BLaER1 treated with 17β-estradiol and CSF1 and Interleukin-3, amounts not matched to agents 10 nM and 100 nM (cell line): ENCODE measurements around the gene ZNF878.
"Not testable (repeated sequence)": the region's sequence is repeated elsewhere in the genome, so short reads cannot be mapped to it uniquely, and the experiment has no call there.

Experiments
- H3K27ac ChIP-seq, 11 experiments: shearing (Covaris generic); formaldehyde crosslinking; 2 replicates each; pipeline ENCODE4 v1.8.1; 2022
- H3K27me3 ChIP-seq, 11 experiments: shearing (Covaris generic); formaldehyde crosslinking; 2 replicates each; pipeline ENCODE4 v1.8.1; 2022
- H3K36me3 ChIP-seq, 11 experiments: shearing (Covaris generic); formaldehyde crosslinking; 2 replicates each; pipeline ENCODE4 v1.8.1; 2022
- H3K4me1 ChIP-seq, 10 experiments: shearing (Covaris generic); formaldehyde crosslinking; 2 replicates each; pipeline ENCODE4 v1.8.1; 2022
- H3K4me2 ChIP-seq, 11 experiments: shearing (Covaris generic); formaldehyde crosslinking; 2 replicates each; pipeline ENCODE4 v1.8.1; 2022
- H3K4me3 ChIP-seq, 10 experiments: shearing (Covaris generic); formaldehyde crosslinking; 2 replicates each; pipeline ENCODE4 v1.8.1; 2022
- H3K9ac ChIP-seq, 11 experiments: shearing (Covaris generic); formaldehyde crosslinking; 2 replicates each; pipeline ENCODE4 v1.8.1; 2022
- H3K9me3 ChIP-seq, 11 experiments: shearing (Covaris generic); formaldehyde crosslinking; replicated peaks in 1 of 11; 2 replicates each; pipeline ENCODE4 v1.8.1; 2022
- H4K20me1 ChIP-seq, 11 experiments: shearing (Covaris generic); formaldehyde crosslinking; 2 replicates each; pipeline ENCODE4 v1.8.1; 2022
- Cebpa-rat ChIP-seq, 11 experiments: shearing (Covaris generic); IDR thresholded peaks; 2 replicates each; pipeline ENCODE4 v1.8.1; 2022

Gene ZNF878

DNA sequence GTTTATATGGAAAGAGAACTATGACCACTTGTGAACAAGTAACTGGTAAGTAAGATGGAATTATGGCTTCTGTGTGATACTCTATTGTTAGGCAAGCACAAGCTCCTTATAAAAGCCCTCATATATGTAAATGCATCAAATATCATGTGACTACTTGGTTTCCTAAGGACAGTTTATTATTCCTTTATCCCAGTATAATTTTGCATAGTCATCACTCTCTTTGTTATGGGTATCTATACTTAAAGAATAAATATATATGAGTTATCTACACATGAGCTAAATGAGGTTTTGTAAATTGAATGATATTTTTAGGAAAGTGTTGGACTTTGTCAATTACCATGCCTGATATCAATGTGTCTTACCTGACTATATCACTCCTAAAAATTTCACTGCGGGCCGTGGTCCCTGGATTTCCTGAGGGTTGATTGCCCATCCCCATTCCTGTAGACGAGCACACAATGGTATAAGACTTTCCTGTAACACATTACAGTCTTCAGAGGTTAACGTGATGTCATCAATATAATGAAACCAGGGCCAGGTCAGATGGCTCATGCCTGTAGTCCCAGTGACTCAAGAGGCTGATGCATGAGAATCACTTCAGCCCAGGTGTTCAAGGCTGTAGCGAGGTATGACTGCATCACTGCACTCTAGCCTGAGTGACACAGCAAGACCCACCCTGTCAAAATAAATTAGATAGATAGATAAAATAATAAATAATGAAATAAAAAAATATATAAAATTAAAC, 32.5 kb upstream of the ZNF878 start:
- Histone ChIP-seq H3K4me2 (no peak overlapping the region), H3K9ac (no peak overlapping the region), H3K4me3 (no peak overlapping the region), H3K4me1 (no peaks in the 10 kb centered on the region), H4K20me1 (no peaks in the 10 kb centered on the region), H3K27me3 (no peaks in the 10 kb centered on the region), H3K27ac (no peak overlapping the region), H3K36me3 (peaks cover 28 to 45% (median 41%) of the 10 kb centered on the region in 11 experiments), H3K9me3 (peaks cover 57 to 78% (median 65%) of the 10 kb centered on the region in 11 experiments)
- no peak for TF ChIP-seq Cebpa-rat (IDR thresholded peaks at IDR 0.05)

DNA sequence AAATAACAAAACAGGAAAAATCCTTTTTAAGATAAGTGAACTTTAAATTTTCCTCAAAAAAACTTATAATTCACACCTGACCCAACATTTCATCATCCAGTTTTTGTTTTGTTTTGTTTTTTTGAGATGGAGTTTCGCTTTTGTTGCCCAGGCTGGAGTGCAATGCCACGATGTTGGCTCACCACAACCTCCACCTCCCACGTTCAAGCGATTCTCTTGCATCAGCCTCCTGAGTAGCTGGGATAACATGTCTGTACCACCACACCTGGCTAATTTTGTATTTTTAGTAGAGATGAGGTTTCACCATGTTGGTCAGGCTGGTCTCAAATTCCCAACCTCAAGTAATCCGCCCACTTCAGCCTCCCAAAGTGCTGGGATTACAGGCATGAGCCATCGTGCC, 30.6 kb upstream of the ZNF878 start:
- H3K36me3 ChIP-seq: peaks cover 45 to 64% (median 60%) of the 10 kb centered on the region in 11 experiments

GRCh38 chr19:12077375-12077774, 24.6 kb upstream of the ZNF878 start:
- no peak overlapping the region for H3K27ac ChIP-seq
- no peak for TF ChIP-seq Cebpa-rat (IDR thresholded peaks at IDR 0.05)
- H3K27me3 ChIP-seq: no peaks in the 10 kb centered on the region
- H3K4me1 ChIP-seq: peaks cover 0 to 7% (median 0%) of the 10 kb centered on the region in 10 experiments; a peak in 1 of 20 replicates
- no peak overlapping the region for H3K4me2 ChIP-seq
- peaks cover 100% of the 10 kb centered on the region in 11 experiments for H3K9me3 ChIP-seq
- no peak overlapping the region for H3K9ac ChIP-seq
- H4K20me1 ChIP-seq: no peaks in the 10 kb centered on the region
- peaks cover 85 to 100% (median 96%) of the 10 kb centered on the region in 11 experiments for H3K36me3 ChIP-seq
- H3K4me3 ChIP-seq: peak overlapping the region; percentile 4 to 52 (median 36); a peak in 14 of 20 replicates

More for the DNA sequence above, 30.6 kb upstream of the ZNF878 start:
- H3K9ac ChIP-seq, H3K27ac ChIP-seq, H3K27me3 ChIP-seq, H4K20me1 ChIP-seq, H3K4me1 ChIP-seq, H3K4me3 ChIP-seq, H3K4me2 ChIP-seq: not testable (repeated sequence)
- H3K9me3 ChIP-seq: peaks cover 76 to 97% (median 84%) of the 10 kb centered on the region in 11 experiments

- H4K20me1 ChIP-seq, H3K9ac ChIP-seq, H3K4me2 ChIP-seq, H3K27ac ChIP-seq, H3K27me3 ChIP-seq, H3K4me1 ChIP-seq: not testable (repeated sequence)
- H3K4me3 ChIP-seq: peak overlapping the region; percentile 2 to 52 (median 36); a peak in 16 of 20 replicates
- peaks cover 100% of the 10 kb centered on the region in 11 experiments for H3K9me3 ChIP-seq
- H3K36me3 ChIP-seq: peaks cover 91 to 100% (median 98%) of the 10 kb centered on the region in 11 experiments
These were observed 23.6 kb upstream of the ZNF878 start for GRCh38 chr19:12076331-12076730.

DNA sequence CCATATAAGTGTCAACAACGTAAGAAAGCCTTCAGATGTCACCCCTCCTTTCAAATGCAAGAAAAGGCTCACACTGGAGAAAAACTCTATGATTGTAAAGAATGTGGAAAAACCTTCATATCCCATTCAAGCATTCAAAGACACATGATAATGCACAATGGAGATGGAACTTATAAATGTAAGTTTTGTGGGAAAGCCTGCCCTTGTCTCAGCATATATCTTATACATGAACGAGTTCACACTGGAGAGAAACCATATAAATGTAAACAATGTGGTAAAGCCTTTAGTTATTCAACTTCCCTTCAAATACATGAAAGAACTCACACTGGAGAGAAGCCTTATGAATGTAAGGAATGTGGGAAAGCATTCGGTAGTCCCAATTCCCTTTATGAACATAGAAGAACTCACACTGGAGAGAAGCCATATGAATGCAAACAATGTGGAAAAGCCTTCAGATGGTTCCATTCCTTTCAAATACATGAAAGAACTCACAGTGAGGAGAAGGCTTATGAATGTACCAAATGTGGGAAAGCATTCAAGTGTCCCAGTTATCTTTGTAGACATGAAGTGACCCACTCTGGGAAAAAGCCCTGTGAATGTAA, 22.9 kb upstream of the ZNF878 start:
- Histone ChIP-seq H3K9me3 (peaks cover 100% of the 10 kb centered on the region in 11 experiments), H3K4me3 (peak overlapping the region; percentile 2 to 52 (median 32); a peak in 18 of 20 replicates), H3K36me3 (peaks cover 92 to 100% (median 98%) of the 10 kb centered on the region in 11 experiments), H3K27me3 (no peaks in the 10 kb centered on the region), H3K27ac (no peak overlapping the region), H3K4me2 (no peak overlapping the region), H4K20me1 (no peaks in the 10 kb centered on the region), H3K9ac (no peak overlapping the region), H3K4me1 (peaks cover 0 to 7% (median 0%) of the 10 kb centered on the region in 10 experiments; a peak in 1 of 20 replicates)
- no peak for TF ChIP-seq Cebpa-rat (IDR thresholded peaks at IDR 0.05)

DNA sequence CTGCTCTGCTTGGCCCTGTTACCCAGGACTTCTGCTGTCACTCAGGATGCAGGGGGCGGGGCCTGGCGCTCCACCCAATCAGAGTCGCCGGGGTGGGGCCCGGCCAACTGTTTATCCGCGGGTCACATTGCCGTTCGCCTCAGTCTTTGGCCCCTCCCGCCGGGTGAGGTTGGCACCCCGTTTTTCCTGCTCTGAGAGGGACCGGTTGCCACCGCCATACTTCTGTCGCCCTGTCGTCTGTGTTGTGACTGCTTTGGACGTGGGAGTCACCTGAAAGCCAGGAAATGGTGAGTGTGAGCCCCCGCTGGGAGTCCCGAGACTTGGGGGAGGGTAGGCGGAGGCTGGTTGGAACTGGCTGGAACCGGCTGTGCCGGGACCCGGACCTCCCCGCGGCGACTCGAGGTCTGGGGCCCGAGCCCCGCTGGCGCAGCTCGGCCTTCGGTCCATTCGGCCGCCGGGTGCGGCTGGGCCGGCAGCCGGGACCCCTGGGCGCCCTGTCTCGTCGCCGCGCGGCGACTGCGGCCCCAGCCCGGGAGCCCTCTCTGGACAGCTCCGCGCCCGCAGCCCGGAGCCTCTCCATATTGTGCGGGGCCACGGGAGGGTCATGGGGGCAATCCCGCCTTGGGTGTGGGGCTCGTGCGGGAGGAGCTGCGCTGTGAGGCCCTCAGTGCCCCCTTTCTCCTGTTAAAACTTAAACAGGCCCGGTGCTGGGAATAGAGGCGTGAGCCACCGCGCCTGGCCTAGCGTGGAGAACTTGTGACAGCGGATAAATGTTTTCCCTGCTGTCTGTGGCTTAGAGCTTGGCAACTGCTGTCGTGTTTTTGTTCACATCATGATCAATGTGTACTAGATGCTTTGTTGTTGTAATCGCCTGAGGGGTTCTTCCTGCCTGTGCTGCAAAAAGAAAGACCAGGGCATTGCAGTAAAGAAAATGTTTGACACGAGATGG, 12.1 kb upstream of the ZNF878 start, which contains the start of gene ZNF844:
Gene ZNF844, plus strand, starts transcription at position 142 of the 949 bp plus-strand sequence. Its CDS starts 143 bp downstream, at position 285.
- H3K9me3 ChIP-seq: peaks cover 41 to 46% (median 45%) of the 10 kb centered on the region in 11 experiments
- H4K20me1 ChIP-seq: no peaks in the 10 kb centered on the region
- no peaks in the 10 kb centered on the region for H3K27me3 ChIP-seq
- peaks cover 25 to 36% (median 34%) of the 10 kb centered on the region in 11 experiments for H3K36me3 ChIP-seq
- H3K4me2 ChIP-seq: peak within 1 kb of the TSS; percentile 68 to 95 (median 85)
- no peak for TF ChIP-seq Cebpa-rat (IDR thresholded peaks at IDR 0.05)
- H3K9ac ChIP-seq: peak within 1 kb of the TSS; percentile 90 to 98 (median 94)
- peaks cover 8 to 23% (median 13%) of the 10 kb centered on the region in 10 experiments for H3K4me1 ChIP-seq
- H3K27ac ChIP-seq: peak within 1 kb of the TSS; percentile 88 to 98 (median 93)
- H3K4me3 ChIP-seq: peak within 1 kb of the TSS; percentile 79 to 98 (median 86)

GRCh38 chr19:12055784-12056183, 3.0 kb upstream of the ZNF878 start:
- H3K36me3 ChIP-seq: no peaks in the 10 kb centered on the region
- peaks cover 0 to 6% (median under 1%) of the 10 kb centered on the region in 11 experiments; a peak in 8 of 22 replicates for H3K9me3 ChIP-seq
- peaks cover 8 to 25% (median 15%) of the 10 kb centered on the region in 10 experiments; a peak in 19 of 20 replicates for H3K4me1 ChIP-seq
- no peak for TF ChIP-seq Cebpa-rat (IDR thresholded peaks at IDR 0.05)
- no peaks in the 10 kb centered on the region; a peak in 1 of 22 replicates for H4K20me1 ChIP-seq
- H3K27ac ChIP-seq: no peak overlapping the region
- H3K4me2 ChIP-seq: no peak overlapping the region
- no peak overlapping the region for H3K9ac ChIP-seq
- no peaks in the 10 kb centered on the region for H3K27me3 ChIP-seq
- H3K4me3 ChIP-seq: no peak overlapping the region

DNA sequence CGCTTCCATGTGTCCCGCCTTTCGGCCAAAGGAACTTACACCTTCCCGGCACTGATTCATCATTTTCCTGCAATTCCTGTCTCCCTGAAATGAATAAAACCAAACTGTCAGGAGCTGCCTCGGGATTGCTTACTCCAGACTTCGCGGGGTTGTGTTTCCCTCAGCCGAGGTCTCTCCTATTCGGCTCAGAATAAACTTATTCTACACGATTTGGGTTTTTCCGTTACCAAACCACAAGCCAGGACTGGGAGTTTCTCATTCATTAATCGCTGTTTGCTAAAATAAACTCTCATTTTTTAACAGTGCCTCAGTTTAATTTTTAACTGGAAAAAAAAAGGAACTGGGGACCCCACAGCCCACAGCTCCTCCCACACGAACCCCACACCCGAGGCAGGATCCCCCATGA, 667 bp downstream of the ZNF878 start:
- Histone ChIP-seq H3K36me3 (peaks cover 10 to 33% (median 22%) of the 10 kb centered on the region in 11 experiments), H3K4me3 (peak overlapping the region; percentile 74 to 84 (median 77)), H3K27ac (peak overlapping the region in 10 of 11 experiments; percentile 64 to 82 (median 72); a peak in 21 of 22 replicates), H4K20me1 (no peaks in the 10 kb centered on the region; a peak in 1 of 22 replicates), H3K9me3 (peaks cover 31 to 43% (median 37%) of the 10 kb centered on the region in 11 experiments), H3K4me1 (peaks cover 8 to 13% (median 9%) of the 10 kb centered on the region in 10 experiments; a peak in 19 of 20 replicates), H3K4me2 (peak overlapping the region; percentile 86 to 99 (median 96)), H3K9ac (peak overlapping the region; percentile 76 to 87 (median 81)), H3K27me3 (no peaks in the 10 kb centered on the region)
- no peak for TF ChIP-seq Cebpa-rat (IDR thresholded peaks at IDR 0.05)
